Esophagus muscularis mucosa (tissue), 3 donors: ENCODE data around the gene PHF3.

Experiments
- CTCF ChIP-seq, 3 experiments: fragments of 200-600 bp in 2 of 3; fragments of 450-650 bp in 1 of 3; sonication (generic) in 2 of 3; IDR thresholded peaks; one replicate each; pipeline ENCODE4 v1.5.1; 2017 to 2019; ENCODE audit warnings: antibody characterized with exemption in 3 of 3, mild to moderate bottlenecking in 2 of 3, moderate library complexity in 1 of 3
- POLR2AphosphoS5 ChIP-seq, 2 donors: sonication (generic); formaldehyde crosslinking; IDR thresholded peaks; one replicate each; pipeline ENCODE4 v1.6.1; 2017; ENCODE audit warnings: antibody characterized with exemption in 2 of 2

GRCh38 chr6:63760199-63760598, 124.6 kb downstream of the PHF3 start:
- TF ChIP-seq CTCF (IDR thresholded peaks at IDR 0.05), result no peak
- TF ChIP-seq POLR2AphosphoS5 (IDR thresholded peaks at IDR 0.05), result no peak
